Measurements from ENCODE around the gene HCAR3.

- TF ChIP-seq CTCF (IDR thresholded peaks at IDR 0.05): no peak
- TF ChIP-seq ZNF317 (CRISPR knock-in tag; IDR thresholded peaks at IDR 0.05; ENCODE audit: borderline replicate concordance, low read depth): no peak
- TF ChIP-seq NFE2L1 (CRISPR knock-in tag; IDR thresholded peaks at IDR 0.05): no peak
- TF ChIP-seq TEAD4 (CRISPR knock-in tag; IDR thresholded peaks at IDR 0.05): no peak
- TF ChIP-seq JUN (CRISPR knock-in tag; IDR thresholded peaks at IDR 0.05): no peak
- no peak for TF ChIP-seq NFYB (CRISPR knock-in tag; conservative IDR thresholded peaks at IDR 0.05; ENCODE audit: low read depth)
- TF ChIP-seq KAT7 (CRISPR knock-in tag; IDR thresholded peaks at IDR 0.05; ENCODE audit: borderline replicate concordance): no peak
- no peak for TF ChIP-seq ZBTB21 (CRISPR knock-in tag; IDR thresholded peaks at IDR 0.05; ENCODE audit: borderline replicate concordance)
- TF ChIP-seq NR3C1 (CRISPR knock-in tag; conservative IDR thresholded peaks at IDR 0.05; ENCODE audit: low read depth): no peak
- no peak for TF ChIP-seq NR2C2 (CRISPR knock-in tag; IDR thresholded peaks at IDR 0.05)
- TF ChIP-seq PREB (CRISPR knock-in tag; IDR thresholded peaks at IDR 0.05; ENCODE audit: borderline replicate concordance): no peak
- TF ChIP-seq MXD4 (CRISPR knock-in tag; IDR thresholded peaks at IDR 0.05; ENCODE audit: borderline replicate concordance): no peak
- TF ChIP-seq CREM (CRISPR knock-in tag; IDR thresholded peaks at IDR 0.05): no peak
Measured at GRCh38 chr12:122757568-122757967, 41.0 kb upstream of the HCAR3 start.

Data from WTC11 (cell line).